H9 (cell line): Measurements from ENCODE around the gene RCN2. TPM values are rescaled to one million over a fixed set of nuclear protein-coding genes. Genes with fewer than 3 reads are reported as not detected.

Experiments used
- DNase-seq: peaks from one replicate; pipeline ENCODE4 v3.0.0-alpha.2; 2017
- H2AFZ ChIP-seq: one replicate; pipeline ENCODE4 v1.6.1; 2013; ENCODE audit warnings: mild to moderate bottlenecking, low read length, control low read depth, moderate library complexity
- H2AK5ac ChIP-seq: 2 replicates; pipeline ENCODE4 v1.6.1; 2013; ENCODE audit warnings: low read length, control low read depth, mixed read lengths; ENCODE audit not compliant: insufficient read length
- H2BK120ac ChIP-seq: one replicate; pipeline ENCODE4 v1.6.1; 2013; ENCODE audit warnings: low read depth, mild to moderate bottlenecking, low read length, control low read depth, inconsistent platforms; ENCODE audit not compliant: poor library complexity, severe bottlenecking
- H2BK12ac ChIP-seq: 2 replicates; pipeline ENCODE4 v1.6.1; 2013; ENCODE audit warnings: low read length, control low read depth, mixed read lengths, low read depth; ENCODE audit not compliant: insufficient read length
- H2BK15ac ChIP-seq: 2 replicates; pipeline ENCODE4 v1.6.1; 2013; ENCODE audit warnings: low read depth, low read length, control low read depth
- H2BK20ac ChIP-seq: one replicate; pipeline ENCODE4 v1.6.1; 2013; ENCODE audit warnings: low read depth, mild to moderate bottlenecking, low read length, control low read depth, inconsistent platforms; ENCODE audit not compliant: poor library complexity, severe bottlenecking
- H2BK5ac ChIP-seq: 2 replicates; pipeline ENCODE4 v1.6.1; 2013; ENCODE audit warnings: low read length, control low read depth, mixed read lengths; ENCODE audit not compliant: insufficient read length
- H3K14ac ChIP-seq: 2 replicates; pipeline ENCODE4 v1.6.1; 2013; ENCODE audit warnings: low read length, control low read depth; ENCODE audit not compliant: insufficient read depth
- H3K18ac ChIP-seq: 2 replicates; pipeline ENCODE4 v1.6.1; 2013; ENCODE audit warnings: low read depth, mild to moderate bottlenecking, mixed read lengths, low read length, control low read depth; ENCODE audit not compliant: insufficient read length
- H3K23ac ChIP-seq: 2 replicates; pipeline ENCODE4 v1.6.1; 2013; ENCODE audit warnings: low read length, control low read depth, mixed read lengths, low read depth; ENCODE audit not compliant: insufficient read length
- H3K23me2 ChIP-seq: 2 replicates; pipeline ENCODE4 v1.6.1; 2013; ENCODE audit warnings: low read depth, mild to moderate bottlenecking, mixed read lengths, low read length, control low read depth; ENCODE audit not compliant: insufficient read length, poor library complexity, severe bottlenecking
- H3K27ac ChIP-seq: 2 replicates; pipeline ENCODE4 v1.5.1; 2013; ENCODE audit warnings: low read length, control low read depth, mixed read lengths, low read depth; ENCODE audit not compliant: insufficient read length
- H3K27me3 ChIP-seq: 2 replicates; pipeline ENCODE4 v1.6.1; 2013; ENCODE audit warnings: low read length, control low read depth, inconsistent platforms; ENCODE audit not compliant: insufficient read depth
- H3K4ac ChIP-seq: 2 replicates; pipeline ENCODE4 v1.6.1; 2013; ENCODE audit warnings: low read depth, mild to moderate bottlenecking, control low read depth, inconsistent platforms, low read length, moderate library complexity
- H3K4me1 ChIP-seq: 2 replicates; pipeline ENCODE4 v1.6.1; 2013; ENCODE audit warnings: low read length, control low read depth, inconsistent platforms; ENCODE audit not compliant: insufficient read depth
- H3K4me2 ChIP-seq: 2 replicates; pipeline ENCODE4 v1.6.1; 2013; ENCODE audit warnings: low read length, control low read depth, mixed read lengths; ENCODE audit not compliant: insufficient read length, insufficient read depth
- H3K56ac ChIP-seq: 2 replicates; pipeline ENCODE4 v1.6.1; 2013; ENCODE audit warnings: low read depth, mild to moderate bottlenecking, mixed read lengths, low read length, control low read depth; ENCODE audit not compliant: insufficient read length
- H3K79me1 ChIP-seq: 2 replicates; pipeline ENCODE4 v1.6.1; 2013; ENCODE audit warnings: low read depth, mild to moderate bottlenecking, moderate library complexity, low read length, control low read depth, inconsistent platforms; ENCODE audit not compliant: insufficient read depth, poor library complexity, severe bottlenecking
- H3K79me2 ChIP-seq: 2 replicates; pipeline ENCODE4 v1.6.1; 2013; ENCODE audit warnings: low read length, control low read depth, inconsistent platforms; ENCODE audit not compliant: insufficient read depth
- H3K9ac ChIP-seq: 2 replicates; pipeline ENCODE4 v1.6.1; 2013; ENCODE audit warnings: low read length, control low read depth, mixed read lengths; ENCODE audit not compliant: insufficient read length; ENCODE audit errors: extremely low read depth
- H3K9me3 ChIP-seq: one replicate; pipeline ENCODE4 v1.6.1; 2013; ENCODE audit warnings: low read depth, low read length, inconsistent platforms; ENCODE audit not compliant: control insufficient read depth
- H3T11ph ChIP-seq: one replicate; pipeline ENCODE4 v1.6.1; 2013; ENCODE audit warnings: mild to moderate bottlenecking, low read length, control low read depth, inconsistent platforms
- H4K20me1 ChIP-seq: one replicate; pipeline ENCODE4 v1.6.1; 2013; ENCODE audit not compliant: control insufficient read depth, insufficient read length, insufficient read depth
- H4K5ac ChIP-seq: 2 replicates; pipeline ENCODE4 v1.6.1; 2013; ENCODE audit warnings: low read depth, mild to moderate bottlenecking, mixed read lengths, low read length, control low read depth; ENCODE audit not compliant: insufficient read length
- H4K8ac ChIP-seq: replicated peaks from 2 replicates; pipeline ENCODE4 v1.6.1; 2013; ENCODE audit warnings: low read length, control low read depth, mixed read lengths, low read depth; ENCODE audit not compliant: insufficient read length
- H4K91ac ChIP-seq: 2 replicates; pipeline ENCODE4 v1.6.1; 2013; ENCODE audit warnings: low read depth, mild to moderate bottlenecking, moderate library complexity, mixed read lengths, low read length, control low read depth; ENCODE audit not compliant: insufficient read length
- H3K27ac Mint-ChIP-seq, 3 experiments: 2 replicates in 2 of 3; 3 replicates in 1 of 3; pipeline ENCODE4 v1.8.0; 2020 to 2021; ENCODE audit warnings: mixed read lengths in 3 of 3, mild to moderate bottlenecking in 1 of 3, moderate library complexity in 1 of 3
- H3K27me3 Mint-ChIP-seq: 2 replicates; pipeline ENCODE4 v1.8.0; 2021; ENCODE audit warnings: low read depth, mild to moderate bottlenecking, moderate library complexity, mixed read lengths
- H3K36me3 Mint-ChIP-seq, 3 experiments: 2 replicates in 2 of 3; 3 replicates in 1 of 3; pipeline ENCODE4 v1.8.0; 2020 to 2021; ENCODE audit warnings: low read depth in 3 of 3, mixed read lengths in 3 of 3; ENCODE audit not compliant: insufficient read depth in 1 of 3
- H3K4me1 Mint-ChIP-seq, 2 experiments: 2 replicates each; pipeline ENCODE4 v1.8.0; 2020; ENCODE audit warnings: mixed read lengths in 2 of 2
- H3K4me3 Mint-ChIP-seq, 2 experiments: 2 replicates in 1 of 2; 3 replicates in 1 of 2; pipeline ENCODE4 v1.8.0; 2020 to 2021; ENCODE audit warnings: mild to moderate bottlenecking in 2 of 2, mixed read lengths in 2 of 2, moderate library complexity in 1 of 2
- H3K9me3 Mint-ChIP-seq, 2 experiments: 2 replicates in 1 of 2; 3 replicates in 1 of 2; pipeline ENCODE4 v1.8.0; 2020; ENCODE audit warnings: mild to moderate bottlenecking in 2 of 2, mixed read lengths in 2 of 2, moderate library complexity in 1 of 2
- CTCF ChIP-seq: fragments of 200-600 bp; sonication (generic); conservative IDR thresholded peaks from 3 replicates; pipeline ENCODE4 v1.8.0; 2021; ENCODE audit warnings: antibody characterized with exemption, mild to moderate bottlenecking
- WGBS: extraction: QIAGEN DNeasy Blood & Tissue Kit; methylation state at CpG from one replicate; pipeline ENCODE4 v1.1.7; 2013; ENCODE audit warnings: missing lambda C conversion rate, low lambda C conversion rate, mixed read lengths; ENCODE audit not compliant: insufficient read length; ENCODE audit errors: extremely low coverage; 5-methylcytosine and 5-hydroxymethylcytosine counted together
- total RNA-seq: library from RNA; stranded (reverse); gene quantifications from 2 replicates; pipeline ENCODE4 v1.2.1, GENCODE V29; 2021

The RCN2 gene
- total RNA-seq, 1 experiment from 2014 or later, result 139 TPM

- Histone ChIP-seq H3K27ac (no peak overlapping the region), H3K79me2 (no peaks in the 10 kb centered on the region)
These were observed 10.1 kb downstream of the RCN2 start for GRCh38 chr15:76941636-76942035.

More at GRCh38 chr15:76941636-76942035, 10.1 kb downstream of the RCN2 start:
- Histone ChIP-seq H2BK15ac (no peak overlapping the region), H3K18ac (no peak overlapping the region), H3K23me2 (no peaks in the 10 kb centered on the region), H2BK120ac (no peak overlapping the region), H3T11ph (no peak overlapping the region), H2AFZ (no peak overlapping the region), H2BK12ac (no peak overlapping the region), H3K4ac (no peak overlapping the region), H3K14ac (no peak overlapping the region), H3K9me3 (no peaks in the 10 kb centered on the region), H4K5ac (no peak overlapping the region), H3K4me2 (no peak overlapping the region), H2AK5ac (no peak overlapping the region), H3K4me1 (no peaks in the 10 kb centered on the region), H4K20me1 (no peaks in the 10 kb centered on the region), H4K8ac (no peak overlapping the region), H3K27me3 (no peaks in the 10 kb centered on the region), H3K23ac (no peak overlapping the region), H2BK20ac (no peak overlapping the region), H3K9ac (no peak overlapping the region), H3K79me1 (peaks cover 7% of the 10 kb centered on the region), H4K91ac (no peak overlapping the region), H2BK5ac (no peak overlapping the region), H3K56ac (no peak overlapping the region)
- no peak overlapping the region for H3K4me3 Mint-ChIP-seq
- H3K9me3 Mint-ChIP-seq, result no peaks in the 10 kb centered on the region
- WGBS, result no CpG with 5 or more reads among the region's 2 CpGs
- DNase-seq, result no peak
- H3K27me3 Mint-ChIP-seq, result no peaks in the 10 kb centered on the region
- peak overlapping the region in 1 of 3 experiments; percentile 80; a peak in 1 of 7 replicates for H3K27ac Mint-ChIP-seq
- H3K36me3 Mint-ChIP-seq, result peaks cover 20 to 69% (median 55%) of the 10 kb centered on the region in 3 experiments; a peak in 6 of 7 replicates
- TF ChIP-seq CTCF, result no peak
- H3K4me1 Mint-ChIP-seq, result peaks cover 11% of the 10 kb centered on the region in 2 experiments
